Esophagus muscularis mucosa (tissue), 4 donors: ENCODE measurements around the gene UNC5B. TPM values are rescaled to one million over a fixed set of nuclear protein-coding genes. Genes with fewer than 3 reads are reported as not detected.
A peak's percentile ranks its signal among the peaks of the same experiment; 100 is the strongest.

Experiments used
- DNase-seq: peaks from one replicate; pipeline ENCODE4 v3.0.0-alpha.2; 2017; ENCODE audit errors: extremely low spot score
- H3K27ac ChIP-seq, 4 donors: fragments of 200-600 bp; sonication (generic); replicated peaks in 1 of 4; 1 replicate in 3 of 4; 2 replicates in 1 of 4; pipeline ENCODE4 v1.5.1; 2016 to 2019; ENCODE audit warnings: mild to moderate bottlenecking in 1 of 4
- H3K27me3 ChIP-seq, 4 donors: fragments of 200-600 bp; sonication (generic); one replicate each; pipeline versions ENCODE4 v1.5.1 to v1.6.0; 2016 to 2019
- H3K36me3 ChIP-seq, 4 donors: fragments of 200-600 bp; sonication (generic); one replicate each; pipeline ENCODE4 v1.5.1; 2016 to 2019
- H3K4me1 ChIP-seq, 4 donors: fragments of 200-600 bp; sonication (generic); one replicate each; pipeline ENCODE4 v1.5.1; 2016 to 2019
- H3K4me3 ChIP-seq, 4 donors: fragments of 200-600 bp; sonication (generic); 1 replicate in 2 of 4; 2 replicates in 2 of 4; pipeline ENCODE4 v1.5.1; 2016 to 2019; ENCODE audit warnings: mild to moderate bottlenecking in 4 of 4, moderate library complexity in 1 of 4
- H3K9me3 ChIP-seq, 4 donors: fragments of 200-600 bp; sonication (generic); 1 replicate in 3 of 4; 2 replicates in 1 of 4; pipeline ENCODE4 v1.5.1; 2016 to 2019
- CTCF ChIP-seq, 3 experiments: fragments of 200-600 bp in 2 of 3; fragments of 450-650 bp in 1 of 3; sonication (generic) in 2 of 3; IDR thresholded peaks; one replicate each; pipeline ENCODE4 v1.5.1; 2017 to 2019; ENCODE audit warnings: antibody characterized with exemption in 3 of 3, mild to moderate bottlenecking in 2 of 3, moderate library complexity in 1 of 3
- EP300 ChIP-seq: sonication (generic); formaldehyde crosslinking; IDR thresholded peaks from one replicate; pipeline ENCODE4 v1.6.1; 2017; ENCODE audit warnings: antibody characterized with exemption
- POLR2A ChIP-seq: fragments of 450-650 bp; IDR thresholded peaks from one replicate; pipeline ENCODE4 v1.6.1; 2017; ENCODE audit warnings: antibody characterized with exemption, moderate library complexity, mild to moderate bottlenecking, low read depth
- POLR2AphosphoS5 ChIP-seq, 2 donors: sonication (generic); formaldehyde crosslinking; IDR thresholded peaks; one replicate each; pipeline ENCODE4 v1.6.1; 2017; ENCODE audit warnings: antibody characterized with exemption in 2 of 2
- WGBS: methylation state at CpG from one replicate; pipeline ENCODE4 v1.1.5; 2018; 5-methylcytosine and 5-hydroxymethylcytosine counted together
- intact Hi-C: fragments of 100-400 bp; cut with DNase I; formaldehyde crosslinking; loops from one replicate; pipeline ENCODE4 v1.15.1; 2023
- total RNA-seq, 4 donors: library from RNA; depleted of rRNA; stranded (reverse); fragments of >200 nt; gene quantifications; one replicate each; pipeline versions ENCODE4 v1.1.0 to v1.2.1, GENCODE V29; 2016

The UNC5B gene
- total RNA-seq = 1 to 10 TPM; 2.1 to 3.7 (median 2.8) TPM

GRCh38 chr10:71212318-71213126 lies at the start of gene UNC5B:
UNC5B (plus strand) TSS chr10:71212570; CDS start chr10:71212986, 416 bp downstream.
- Histone ChIP-seq H3K9me3 (no peaks in the 10 kb centered on the region), H3K27me3 (peaks cover 0 to 18% (median 3%) of the 10 kb centered on the region in 4 donors), H3K36me3 (no peaks in the 10 kb centered on the region), H3K4me3 (peak within 1 kb of the TSS; percentile 72 to 81 (median 74)), H3K27ac (peak within 1 kb of the TSS; percentile 80 to 86 (median 86)), H3K4me1 (peaks cover 30 to 63% (median 49%) of the 10 kb centered on the region in 4 donors)
- TF ChIP-seq POLR2AphosphoS5 (IDR thresholded peaks at IDR 0.05) (peak; percentile 66 to 70), CTCF (IDR thresholded peaks at IDR 0.05) (peak; percentile 21 to 44 (median 39)), POLR2A (no peak)
- no peak for DNase-seq
- no CpG with 5 or more reads among the region's 109 CpGs for WGBS
- intact Hi-C loops = no loop called here

- intact Hi-C loops = no loop called here
Observed at GRCh38 chr10:71173466-71173865, 38.9 kb upstream of the UNC5B start.

GRCh38 chr10:71176661-71177060 lies 35.7 kb upstream of the UNC5B start:
- no peaks in the 10 kb centered on the region for H3K4me1 ChIP-seq
- WGBS = 100% methylated on average over 2 of the region's 2 CpGs
- H3K27ac ChIP-seq = no peak overlapping the region
- no peak for DNase-seq
- H3K27me3 ChIP-seq = peaks cover 0 to 3% (median 0%) of the 10 kb centered on the region in 4 donors
- TF ChIP-seq EP300 = no peak
- TF ChIP-seq POLR2AphosphoS5 (IDR thresholded peaks at IDR 0.05) = no peak
- no peak for TF ChIP-seq CTCF (IDR thresholded peaks at IDR 0.05)
- TF ChIP-seq POLR2A = no peak
- no peaks in the 10 kb centered on the region for H3K36me3 ChIP-seq
- H3K9me3 ChIP-seq = no peaks in the 10 kb centered on the region
- no peak overlapping the region for H3K4me3 ChIP-seq
- intact Hi-C loops = no loop called here

More at GRCh38 chr10:71173466-71173865, 38.9 kb upstream of the UNC5B start:
- H3K36me3 ChIP-seq = no peaks in the 10 kb centered on the region
- no peak for DNase-seq
- no peak overlapping the region for H3K4me3 ChIP-seq
- no peak for TF ChIP-seq POLR2A
- TF ChIP-seq EP300 = no peak
- no peak for TF ChIP-seq POLR2AphosphoS5 (IDR thresholded peaks at IDR 0.05)
- H3K4me1 ChIP-seq = no peaks in the 10 kb centered on the region
- no peak overlapping the region for H3K27ac ChIP-seq
- no peaks in the 10 kb centered on the region for H3K9me3 ChIP-seq
- H3K27me3 ChIP-seq = peaks cover 0 to 3% (median 0%) of the 10 kb centered on the region in 4 donors

- no peaks in the 10 kb centered on the region for H3K36me3 ChIP-seq
- no peaks in the 10 kb centered on the region for H3K4me1 ChIP-seq
- no peaks in the 10 kb centered on the region for H3K9me3 ChIP-seq
- no peak overlapping the region for H3K27ac ChIP-seq
- peaks cover 0 to 3% (median 0%) of the 10 kb centered on the region in 4 donors for H3K27me3 ChIP-seq
- no peak for DNase-seq
- H3K4me3 ChIP-seq = no peak overlapping the region
- no peak for TF ChIP-seq CTCF (IDR thresholded peaks at IDR 0.05)
- TF ChIP-seq POLR2AphosphoS5 (IDR thresholded peaks at IDR 0.05) = no peak
- TF ChIP-seq POLR2A = no peak
- TF ChIP-seq EP300 = no peak
- whole genome bisulfite sequencing = 87% methylated on average over 4 of the region's 4 CpGs
- intact Hi-C loops = no loop called here
Observed at GRCh38 chr10:71177651-71178199, 34.6 kb upstream of the UNC5B start.

GRCh38 chr10:71178880-71179279 lies 33.5 kb upstream of the UNC5B start:
- no peak for DNase-seq
- Histone ChIP-seq H3K27me3 (peaks cover 0 to 3% (median 0%) of the 10 kb centered on the region in 4 donors), H3K9me3 (no peaks in the 10 kb centered on the region), H3K4me3 (no peak overlapping the region), H3K27ac (no peak overlapping the region), H3K36me3 (no peaks in the 10 kb centered on the region), H3K4me1 (no peaks in the 10 kb centered on the region)
- intact Hi-C loops = no loop called here
- TF ChIP-seq POLR2AphosphoS5 (IDR thresholded peaks at IDR 0.05) (no peak), CTCF (IDR thresholded peaks at IDR 0.05) (no peak), EP300 (no peak), POLR2A (no peak)
- 88% methylated on average over 3 of the region's 3 CpGs for WGBS
